HepG2 (cell line): ENCODE results near the gene NSFL1C. TPM values are rescaled to one million over a fixed set of nuclear protein-coding genes. Genes with fewer than 3 reads are reported as not detected.

Experiments
- ATF4 ChIP-seq, 2 experiments: fragments of 450-650 bp in 1 of 2; sonication (generic) in 1 of 2; formaldehyde crosslinking; IDR thresholded peaks; 2 replicates each; pipeline versions ENCODE4 v1.5.0 to v1.8.0; 2020 to 2022; ENCODE audit warnings: mild to moderate bottlenecking in 1 of 2, missing genetic modification reagents in 1 of 2
- ERF ChIP-seq: IDR thresholded peaks from 2 replicates; pipeline ENCODE4 v1.6.1; 2018; ENCODE audit warnings: missing biosample characterization, missing genetic modification reagents
- FIP1L1 ChIP-seq: fragments of 200-400 bp; formaldehyde crosslinking; IDR thresholded peaks from 2 replicates; pipeline ENCODE4 v1.6.1; 2018; ENCODE audit warnings: low read depth, mild to moderate bottlenecking, low read length, moderate library complexity, borderline replicate concordance; ENCODE audit not compliant: insufficient read depth
- FOSL1 ChIP-seq: sonication (generic); formaldehyde crosslinking; IDR thresholded peaks from 2 replicates; pipeline ENCODE4 v1.9.0; 2021; ENCODE audit warnings: missing genetic modification reagents, borderline replicate concordance
- FOSL2 ChIP-seq: sonication (generic); formaldehyde crosslinking; IDR thresholded peaks from 2 replicates; pipeline ENCODE4 v1.4.0; 2020; ENCODE audit warnings: missing genetic modification reagents
- FOXK2 ChIP-seq: fragments of 450-650 bp; IDR thresholded peaks from 2 replicates; pipeline ENCODE4 v1.6.1; 2016
- HBP1 ChIP-seq: IDR thresholded peaks from 2 replicates; pipeline ENCODE4 v1.6.1; 2016; ENCODE audit warnings: low read depth, control low read depth
- KLF12 ChIP-seq: sonication (generic); formaldehyde crosslinking; IDR thresholded peaks from 2 replicates; pipeline ENCODE4 v1.4.0; 2020; ENCODE audit warnings: missing genetic modification reagents, borderline replicate concordance
- MIER3 ChIP-seq: IDR thresholded peaks from 2 replicates; pipeline ENCODE4 v1.6.1; 2016; ENCODE audit warnings: missing compliant biosample characterization, borderline replicate concordance
- PRPF4 ChIP-seq: fragments of 200-400 bp; formaldehyde crosslinking; IDR thresholded peaks from 2 replicates; pipeline ENCODE4 v1.6.1; 2016; ENCODE audit warnings: low read length, low read depth; ENCODE audit not compliant: poor library complexity, severe bottlenecking
- TGIF2 ChIP-seq: IDR thresholded peaks from 2 replicates; pipeline ENCODE4 v1.6.1; 2016; ENCODE audit warnings: control low read depth, missing compliant biosample characterization
- TRIM22 ChIP-seq: fragments of 450-650 bp; IDR thresholded peaks from 2 replicates; pipeline ENCODE4 v1.6.1; 2017
- ZNF280D ChIP-seq: sonication (generic); formaldehyde crosslinking; IDR thresholded peaks from 2 replicates; pipeline ENCODE4 v1.5.1; 2020; ENCODE audit warnings: mild to moderate bottlenecking, missing genetic modification reagents
- ZSCAN29 ChIP-seq: sonication (generic); formaldehyde crosslinking; conservative IDR thresholded peaks from 2 replicates; pipeline ENCODE4 v1.4.0; 2020; ENCODE audit warnings: mild to moderate bottlenecking, missing genetic modification reagents
- ZSCAN9 ChIP-seq: IDR thresholded peaks from 2 replicates; pipeline ENCODE4 v1.6.1; 2016; ENCODE audit warnings: borderline replicate concordance
- ZZZ3 ChIP-seq: sonication (generic); formaldehyde crosslinking; IDR thresholded peaks from 2 replicates; pipeline ENCODE4 v1.4.0; 2020; ENCODE audit warnings: missing genetic modification reagents, mild to moderate bottlenecking, borderline replicate concordance
- polyA plus RNA-seq, 8 experiments: library from polyadenylated mRNA; depleted of rRNA in 3 of 8; stranded (reverse) in 7 of 8; unstranded in 1 of 8; fragments of >200 nt; fragmentation: Illumina TruSeq in 4 of 8; extraction: Trizol in 4 of 8; gene quantifications; 2 replicates each; pipeline versions ENCODE4 v1.2.1 to v1.2.3, GENCODE V29; 2011 to 2016; ENCODE audit warnings: low read depth in 4 of 8, missing spikeins in 1 of 8, mixed read lengths in 1 of 8; ENCODE audit not compliant: insufficient read depth in 1 of 8
- total RNA-seq, 5 experiments: library from RNA; depleted of rRNA; stranded (reverse); fragments of >200 nt; fragmentation: Illumina TruSeq; extraction: Trizol; gene quantifications; 2 replicates each; pipeline ENCODE4 v1.2.3, GENCODE V29; 2016; ENCODE audit warnings: low read depth in 1 of 5
- TF ChIP-seq, protein P1 (sequence below): sonication (generic); formaldehyde crosslinking; IDR thresholded peaks from 2 replicates; pipeline ENCODE4; 2020; ENCODE audit warnings: missing genetic modification reagents, mild to moderate bottlenecking, borderline replicate concordance
- TF ChIP-seq, protein P2 (sequence below): sonication (generic); formaldehyde crosslinking; IDR thresholded peaks from 2 replicates; pipeline ENCODE4 v1.4.0; 2020; ENCODE audit warnings: mild to moderate bottlenecking, missing genetic modification reagents

The NSFL1C gene
- total and polyA plus RNA-seq, 2 of the 13 experiments (the other 11 are each of a cell fraction or from before 2014, with no cell fraction given), result 22.9 to 62.7 TPM

DNA sequence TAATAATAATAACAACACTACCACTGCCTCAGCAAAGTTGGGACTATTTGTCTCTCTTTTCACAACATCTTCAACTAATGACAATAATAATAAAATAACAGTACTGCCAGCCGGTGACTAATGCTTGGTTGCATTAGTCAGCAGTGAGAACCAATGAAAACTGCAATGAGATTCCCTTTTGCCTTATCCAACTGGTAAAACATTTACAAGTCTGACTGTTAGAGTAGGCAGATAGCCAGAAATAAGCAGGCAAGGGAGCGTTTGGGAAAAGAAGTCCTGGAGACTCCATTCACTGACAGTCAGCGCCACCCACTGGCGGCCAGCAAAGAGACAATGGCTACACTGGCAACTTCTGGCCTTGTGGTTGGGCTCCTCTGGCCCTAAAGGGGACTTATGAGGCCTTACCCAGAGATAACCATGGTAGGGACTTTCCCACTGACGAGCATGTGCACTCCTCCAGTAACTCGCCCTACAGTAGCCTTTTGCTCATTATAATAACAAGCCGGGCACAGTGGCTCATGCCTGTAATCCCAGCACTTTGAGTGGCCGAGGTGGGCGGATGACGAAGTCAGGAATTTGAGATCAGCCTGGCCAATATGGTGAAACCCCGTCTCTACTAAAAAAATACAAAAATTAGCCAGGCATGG lies 3.4 kb upstream of the NSFL1C start (continued):
- TF ChIP-seq HBP1 (CRISPR knock-in tag) (peak; percentile 81; the same call in 1 of the 2 replicates), ERF (peak; percentile 84), TGIF2 (CRISPR knock-in tag) (no peak; the same call in 1 of the 2 replicates), ZSCAN9 (CRISPR knock-in tag) (no peak; the same call in none of the 2 replicates), PRPF4 (no peak), ZNF280D (CRISPR knock-in tag) (no peak), KLF12 (no peak), ZZZ3 (peak; percentile 82; the same call in 1 of the 2 replicates), FIP1L1 (no peak), FOXK2 (0 out of 2 replicates have a peak, but pooled peaks have one; percentile 16), ATF4 (CRISPR knock-in tag; IDR thresholded peaks at IDR 0.05) (no peak), ZSCAN29 (no peak), FOSL1 (0 out of 2 replicates have a peak, but pooled peaks have one; percentile 71), FOSL2 (CRISPR knock-in tag) (peak; percentile 88), TRIM22 (no peak), MIER3 (CRISPR knock-in tag) (0 out of 2 replicates have a peak, but pooled peaks have one; percentile 83)
- TF ChIP-seq, protein P1, sequence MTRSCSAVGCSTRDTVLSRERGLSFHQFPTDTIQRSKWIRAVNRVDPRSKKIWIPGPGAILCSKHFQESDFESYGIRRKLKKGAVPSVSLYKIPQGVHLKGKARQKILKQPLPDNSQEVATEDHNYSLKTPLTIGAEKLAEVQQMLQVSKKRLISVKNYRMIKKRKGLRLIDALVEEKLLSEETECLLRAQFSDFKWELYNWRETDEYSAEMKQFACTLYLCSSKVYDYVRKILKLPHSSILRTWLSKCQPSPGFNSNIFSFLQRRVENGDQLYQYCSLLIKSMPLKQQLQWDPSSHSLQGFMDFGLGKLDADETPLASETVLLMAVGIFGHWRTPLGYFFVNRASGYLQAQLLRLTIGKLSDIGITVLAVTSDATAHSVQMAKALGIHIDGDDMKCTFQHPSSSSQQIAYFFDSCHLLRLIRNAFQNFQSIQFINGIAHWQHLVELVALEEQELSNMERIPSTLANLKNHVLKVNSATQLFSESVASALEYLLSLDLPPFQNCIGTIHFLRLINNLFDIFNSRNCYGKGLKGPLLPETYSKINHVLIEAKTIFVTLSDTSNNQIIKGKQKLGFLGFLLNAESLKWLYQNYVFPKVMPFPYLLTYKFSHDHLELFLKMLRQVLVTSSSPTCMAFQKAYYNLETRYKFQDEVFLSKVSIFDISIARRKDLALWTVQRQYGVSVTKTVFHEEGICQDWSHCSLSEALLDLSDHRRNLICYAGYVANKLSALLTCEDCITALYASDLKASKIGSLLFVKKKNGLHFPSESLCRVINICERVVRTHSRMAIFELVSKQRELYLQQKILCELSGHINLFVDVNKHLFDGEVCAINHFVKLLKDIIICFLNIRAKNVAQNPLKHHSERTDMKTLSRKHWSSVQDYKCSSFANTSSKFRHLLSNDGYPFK (CRISPR knock-in tag), result peak; percentile 87
- TF ChIP-seq, protein P2, sequence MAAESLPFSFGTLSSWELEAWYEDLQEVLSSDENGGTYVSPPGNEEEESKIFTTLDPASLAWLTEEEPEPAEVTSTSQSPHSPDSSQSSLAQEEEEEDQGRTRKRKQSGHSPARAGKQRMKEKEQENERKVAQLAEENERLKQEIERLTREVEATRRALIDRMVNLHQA, result no peak
